Endothelial cell of umbilical vein (primary cell): ENCODE data around the gene CCR2. TPM values are rescaled to one million over a fixed set of nuclear protein-coding genes. Genes with fewer than 3 reads are reported as not detected.
A peak's percentile ranks its signal among the peaks of the same experiment; 100 is the strongest.

Experiments used
- BruUV-seq: library from RNA; stranded (reverse); fragments of 400-500 nt; replicated peaks from 2 replicates; lab custom pipeline; 2021; lab: Mats Ljungman, UMichigan
- CTCF ChIA-PET: fragments of 300-600, 350-600 bp; sonication (Branson Sonifier 250); formaldehyde crosslinking; loops from one replicate; lab custom pipeline; 2021; ENCODE audit warnings: antibody characterized with exemption, inconsistent platforms; lab: Charles Lee
- POLR2A ChIA-PET: fragments of 300-600, 350-600 bp; sonication (Branson Sonifier 250); formaldehyde crosslinking; loops from one replicate; lab custom pipeline; 2021; ENCODE audit warnings: antibody characterized with exemption, inconsistent platforms; lab: Charles Lee
- DNase-seq: peaks from one replicate; pipeline ENCODE4 v3.0.0-alpha.2; 2011; ENCODE audit warnings: low read depth, low spot score
- FAIRE-seq: peaks from 2 replicates; lab custom pipeline; 2011; peaks lifted over from hg19 to GRCh38; lab: Jason Lieb, UNC
- H2AFZ ChIP-seq: 2 replicates; pipeline ENCODE4 v1.6.0; 2012; ENCODE audit warnings: low read depth, low read length, control low read depth, inconsistent platforms
- H3K27ac ChIP-seq: 2 replicates; pipeline ENCODE4 v1.5.1; 2011; ENCODE audit warnings: low read depth, mild to moderate bottlenecking, control low read depth, low read length, moderate library complexity; ENCODE audit not compliant: insufficient read depth
- H3K27me3 ChIP-seq, 2 experiments: 2 replicates each; pipeline versions ENCODE4 v1.6.0 to v1.6.1; 2011; ENCODE audit warnings: low read length in 2 of 2, mixed read lengths in 1 of 2; ENCODE audit not compliant: control insufficient read depth in 2 of 2, insufficient read depth in 2 of 2
- H3K36me3 ChIP-seq, 2 experiments: 2 replicates in 1 of 2; 3 replicates in 1 of 2; pipeline ENCODE4 v1.5.1; 2011; ENCODE audit warnings: low read length in 2 of 2, mild to moderate bottlenecking in 1 of 2, moderate library complexity in 1 of 2; ENCODE audit not compliant: control insufficient read depth in 2 of 2, insufficient read depth in 2 of 2; ENCODE audit errors: extremely low read depth in 1 of 2
- H3K4me1 ChIP-seq: 3 replicates; pipeline ENCODE4 v1.5.1; 2011; ENCODE audit warnings: mild to moderate bottlenecking, low read length; ENCODE audit not compliant: control insufficient read depth, insufficient read depth; ENCODE audit errors: extremely low read depth
- H3K4me2 ChIP-seq: 2 replicates; pipeline ENCODE4 v1.6.1; 2011; ENCODE audit warnings: low read length, control low read depth, mixed read lengths; ENCODE audit not compliant: insufficient read depth
- H3K4me3 ChIP-seq, 3 experiments: fragments of 200-600 bp in 1 of 3; sonication (generic), shearing (Covaris generic) in 1 of 3; replicated peaks in 1 of 3; 2 replicates each; pipeline ENCODE4 v1.5.1; 2011 to 2016; ENCODE audit warnings: control low read depth in 3 of 3, low read length in 3 of 3, mild to moderate bottlenecking in 2 of 3, inconsistent platforms in 1 of 3, low read depth in 1 of 3, moderate library complexity in 1 of 3; ENCODE audit not compliant: insufficient read depth in 1 of 3
- H3K79me2 ChIP-seq: 2 replicates; pipeline ENCODE4 v1.6.0; 2012; ENCODE audit warnings: low read length, inconsistent platforms; ENCODE audit not compliant: control insufficient read depth, insufficient read depth
- H3K9ac ChIP-seq: replicated peaks from 2 replicates; pipeline ENCODE3; 2011; ENCODE audit warnings: low read length, control low read depth; ENCODE audit not compliant: insufficient read depth; ENCODE audit errors: extremely low read depth
- H3K9me1 ChIP-seq: replicated peaks from 3 replicates; pipeline ENCODE4 v1.6.0; 2011; ENCODE audit warnings: mild to moderate bottlenecking, low read length; ENCODE audit not compliant: control insufficient read depth, insufficient read depth; ENCODE audit errors: extremely low read depth
- H3K9me3 ChIP-seq: replicated peaks from 2 replicates; pipeline ENCODE4 v1.5.1; 2012; ENCODE audit warnings: low read length, inconsistent platforms; ENCODE audit not compliant: control insufficient read depth, insufficient read depth
- H4K20me1 ChIP-seq: replicated peaks from 2 replicates; pipeline ENCODE3; 2011; ENCODE audit warnings: mild to moderate bottlenecking, low read length; ENCODE audit not compliant: control insufficient read depth, insufficient read depth; ENCODE audit errors: extremely low read depth
- FOS ChIP-seq: IDR thresholded peaks from 2 replicates; pipeline ENCODE4 v1.6.1; 2011; ENCODE audit warnings: mild to moderate bottlenecking, low read length, moderate library complexity, borderline replicate concordance; ENCODE audit not compliant: insufficient read depth
- MYC ChIP-seq: IDR thresholded peaks from one replicate; pipeline ENCODE4 v1.6.1; 2011; ENCODE audit warnings: mild to moderate bottlenecking, low read depth, low read length
- POLR2AphosphoS5 ChIP-seq: IDR thresholded peaks from 2 replicates; pipeline ENCODE4 v1.6.1; 2012; ENCODE audit warnings: low read depth, mild to moderate bottlenecking, control low read depth, low read length, moderate library complexity; ENCODE audit not compliant: insufficient read depth
- dilution Hi-C: fragments of 300-500 bp; cut with MboI; formaldehyde crosslinking; loops from one replicate; pipeline ENCODE4 v1.15.0; 2019; ENCODE audit warnings: low sequenced_read_pairs; ENCODE audit not compliant: extremely low pct_ligation_motif_present
- intact Hi-C: fragments of 100-400 bp; cut with micrococcal nuclease; formaldehyde crosslinking; loops from one replicate; pipeline ENCODE4 v1.10.0; 2022
- polyA plus RNA-seq, 4 experiments: library from polyadenylated mRNA; depleted of rRNA in 3 of 4; stranded (reverse) in 3 of 4; unstranded in 1 of 4; fragments of >200 nt; gene quantifications; 2 replicates each; pipeline versions ENCODE4 v1.2.1 to v1.2.3, GENCODE V29; 2011 to 2012; ENCODE audit warnings: missing spikeins in 1 of 4
- total RNA-seq: library from RNA; stranded (reverse); gene quantifications from 2 replicates; pipeline ENCODE4 v1.2.3, GENCODE V29; 2021
- TF ChIP-seq, protein P1 (sequence below), 2 donors: IDR thresholded peaks; 1 replicate in 1 of 2; 2 replicates in 1 of 2; pipeline ENCODE4 v1.5.1; 2011; ENCODE audit warnings: low read length in 2 of 2, mild to moderate bottlenecking in 2 of 2, moderate library complexity in 2 of 2, control low read depth in 1 of 2, inconsistent platforms in 1 of 2, low read depth in 1 of 2; ENCODE audit not compliant: insufficient read depth in 1 of 2; ENCODE audit errors: extremely low read depth in 1 of 2

Gene CCR2
- total and polyA plus RNA-seq, 2 donors (not counting 3 experiments of a cell fraction or from before 2014, with no cell fraction given): not detected

DNA sequence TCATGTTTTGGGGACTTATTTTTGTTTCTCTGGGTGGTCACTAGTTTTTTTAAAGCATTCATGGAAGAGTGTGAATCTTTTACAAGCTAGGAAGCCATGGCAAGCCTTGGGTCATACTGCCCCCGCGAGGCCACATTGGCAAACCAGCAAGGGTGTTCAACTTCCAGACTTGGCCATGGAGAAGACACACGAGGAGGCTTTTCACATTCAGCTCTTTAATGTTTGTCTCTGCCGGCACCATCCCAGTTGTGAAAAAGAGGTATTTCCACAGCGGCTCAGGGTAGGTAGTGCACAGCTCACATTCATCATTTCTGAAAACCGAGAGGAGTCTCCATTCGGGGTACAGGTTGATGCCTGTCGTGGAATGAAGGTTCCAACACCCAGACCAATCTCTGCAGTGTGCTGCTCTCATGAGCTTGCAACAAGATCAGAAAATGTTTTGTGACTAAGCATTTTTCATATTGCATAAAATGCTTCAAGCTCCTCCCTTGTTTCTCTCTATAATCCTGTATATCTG is 24.6 kb downstream of the CCR2 start:
- H3K4me1 ChIP-seq: no peaks in the 10 kb centered on the region
- H3K9ac ChIP-seq: no peak overlapping the region
- CTCF ChIA-PET: interaction anchor here (0.8 to 3.8 kb wide), 24 partner anchors 10 to 439 kb away, joined by 3 to 95 read pairs (median 4); partner anchors contain the start of genes CCR5, CCR5AS and CCRL2
- intact Hi-C loops: loop anchor here (1.0 to 10.0 kb wide), 5 partner anchors 48 to 440 kb away; no protein-coding TSS in a partner anchor
- H2AFZ ChIP-seq: no peak overlapping the region
- POLR2A ChIA-PET: no interaction called here
- no peak overlapping the region for H3K4me2 ChIP-seq
- no peak for TF ChIP-seq FOS
- TF ChIP-seq, protein P1, sequence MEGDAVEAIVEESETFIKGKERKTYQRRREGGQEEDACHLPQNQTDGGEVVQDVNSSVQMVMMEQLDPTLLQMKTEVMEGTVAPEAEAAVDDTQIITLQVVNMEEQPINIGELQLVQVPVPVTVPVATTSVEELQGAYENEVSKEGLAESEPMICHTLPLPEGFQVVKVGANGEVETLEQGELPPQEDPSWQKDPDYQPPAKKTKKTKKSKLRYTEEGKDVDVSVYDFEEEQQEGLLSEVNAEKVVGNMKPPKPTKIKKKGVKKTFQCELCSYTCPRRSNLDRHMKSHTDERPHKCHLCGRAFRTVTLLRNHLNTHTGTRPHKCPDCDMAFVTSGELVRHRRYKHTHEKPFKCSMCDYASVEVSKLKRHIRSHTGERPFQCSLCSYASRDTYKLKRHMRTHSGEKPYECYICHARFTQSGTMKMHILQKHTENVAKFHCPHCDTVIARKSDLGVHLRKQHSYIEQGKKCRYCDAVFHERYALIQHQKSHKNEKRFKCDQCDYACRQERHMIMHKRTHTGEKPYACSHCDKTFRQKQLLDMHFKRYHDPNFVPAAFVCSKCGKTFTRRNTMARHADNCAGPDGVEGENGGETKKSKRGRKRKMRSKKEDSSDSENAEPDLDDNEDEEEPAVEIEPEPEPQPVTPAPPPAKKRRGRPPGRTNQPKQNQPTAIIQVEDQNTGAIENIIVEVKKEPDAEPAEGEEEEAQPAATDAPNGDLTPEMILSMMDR (IDR thresholded peaks at IDR 0.05; ENCODE audit: extremely low read depth in 1 of 2, insufficient read depth in 1 of 2, low read depth in 1 of 2, low read length in 2 of 2): peak; percentile 76 to 82
- TF ChIP-seq POLR2AphosphoS5: no peak
- no peak for TF ChIP-seq MYC
- H3K79me2 ChIP-seq: no peaks in the 10 kb centered on the region
- dilution Hi-C loops: no loop called here
- peaks cover 8 to 13% of the 10 kb centered on the region in 2 experiments for H3K27me3 ChIP-seq
- no peak overlapping the region for H3K27ac ChIP-seq
- H4K20me1 ChIP-seq: no peaks in the 10 kb centered on the region
- DNase-seq: peak; percentile 56
- peak; percentile 95 for FAIRE-seq
- BruUV-seq: no TSS peak
- H3K36me3 ChIP-seq: no peaks in the 10 kb centered on the region
- no peaks in the 10 kb centered on the region for H3K9me3 ChIP-seq
- H3K9me1 ChIP-seq: no peaks in the 10 kb centered on the region
- H3K4me3 ChIP-seq: no peak overlapping the region
